Measurements from ENCODE around the gene MMRN2.

Gene MMRN2

GRCh38 chr10:86969421-86970041 lies 12.1 kb upstream of the MMRN2 start:
- DNase-seq, result no peak

DNA sequence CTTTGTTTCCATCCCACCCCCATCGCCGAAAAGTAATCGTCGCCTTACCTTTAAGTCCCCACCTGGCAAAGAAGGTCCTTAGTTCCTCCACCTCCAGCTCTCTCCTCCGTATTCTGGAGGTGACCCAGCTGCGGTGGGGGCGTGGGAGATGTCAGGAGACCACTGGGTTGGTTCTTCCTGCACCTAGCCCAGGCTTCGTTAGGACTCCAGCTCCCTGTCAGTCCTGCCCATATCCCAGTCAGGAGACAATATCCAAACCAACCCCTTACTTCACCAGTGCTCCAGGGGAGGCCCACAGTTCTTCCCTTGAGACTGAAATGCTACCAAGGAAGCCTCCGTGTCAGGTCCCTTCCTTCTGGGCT lies 11.6 kb upstream of the MMRN2 start:
- no peak for DNase-seq

DNA sequence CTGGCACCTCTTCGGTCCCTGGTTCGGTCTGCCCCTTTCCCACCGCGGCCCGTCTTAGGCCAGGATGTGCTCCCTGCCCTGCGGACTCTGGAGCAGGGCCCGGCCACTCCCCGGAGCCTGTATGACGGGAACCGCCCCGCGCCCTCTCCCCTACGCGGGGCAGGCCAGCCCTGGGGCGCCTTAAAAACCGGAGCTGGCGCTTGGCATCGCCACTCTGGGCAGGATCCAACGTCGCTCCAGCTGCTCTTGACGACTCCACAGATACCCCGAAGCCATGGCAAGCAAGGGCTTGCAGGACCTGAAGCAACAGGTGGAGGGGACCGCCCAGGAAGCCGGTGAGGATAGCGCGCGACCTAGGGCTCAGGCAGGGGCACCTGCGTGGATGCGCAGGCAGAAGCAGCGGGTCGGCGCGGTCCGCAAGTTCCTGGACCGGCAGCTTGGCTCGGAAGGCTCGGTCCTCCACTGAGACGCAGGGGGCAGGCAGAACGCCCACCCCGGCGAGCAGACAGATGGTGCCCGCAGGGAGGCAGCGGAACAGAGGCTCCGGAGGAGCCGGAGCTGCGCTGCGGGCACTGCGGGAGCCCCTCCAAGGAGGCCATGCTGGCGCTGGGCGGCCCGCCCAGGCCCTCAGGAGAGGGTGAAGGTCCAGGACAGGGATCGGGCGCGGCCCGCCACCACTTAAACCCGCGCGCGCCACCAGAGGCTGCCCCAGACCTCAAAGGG lies 11.0 kb upstream of the MMRN2 start, which contains the start of gene ADIRF:
ADIRF (plus strand) TSS at position 212 of the 723 bp plus-strand sequence; CDS start at position 275, 63 bp downstream.
- no peak for DNase-seq

DNA sequence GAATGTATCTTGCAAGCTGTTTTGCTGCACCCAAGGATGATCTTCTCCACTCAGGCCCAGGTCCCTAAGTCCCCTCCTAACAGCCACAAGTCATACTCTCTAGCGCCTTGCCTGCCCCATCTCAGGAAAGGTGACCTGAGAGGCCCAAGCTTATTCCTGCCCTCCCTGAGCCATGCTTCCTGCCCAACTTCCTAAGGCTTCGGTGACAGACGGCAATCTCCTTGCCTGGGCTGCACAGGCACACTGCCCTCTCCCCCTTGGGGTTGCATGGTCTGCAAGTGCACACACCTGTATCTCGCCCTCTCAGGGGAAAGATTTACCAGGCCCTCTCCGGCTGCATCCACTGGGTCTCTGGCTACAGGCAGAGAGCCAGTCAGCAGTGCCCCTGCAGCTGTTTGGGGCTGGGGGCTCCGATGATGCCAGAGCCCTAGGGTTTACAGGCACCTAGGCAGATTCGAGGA lies 10.1 kb upstream of the MMRN2 start:
- DNase-seq, result no peak

DNA sequence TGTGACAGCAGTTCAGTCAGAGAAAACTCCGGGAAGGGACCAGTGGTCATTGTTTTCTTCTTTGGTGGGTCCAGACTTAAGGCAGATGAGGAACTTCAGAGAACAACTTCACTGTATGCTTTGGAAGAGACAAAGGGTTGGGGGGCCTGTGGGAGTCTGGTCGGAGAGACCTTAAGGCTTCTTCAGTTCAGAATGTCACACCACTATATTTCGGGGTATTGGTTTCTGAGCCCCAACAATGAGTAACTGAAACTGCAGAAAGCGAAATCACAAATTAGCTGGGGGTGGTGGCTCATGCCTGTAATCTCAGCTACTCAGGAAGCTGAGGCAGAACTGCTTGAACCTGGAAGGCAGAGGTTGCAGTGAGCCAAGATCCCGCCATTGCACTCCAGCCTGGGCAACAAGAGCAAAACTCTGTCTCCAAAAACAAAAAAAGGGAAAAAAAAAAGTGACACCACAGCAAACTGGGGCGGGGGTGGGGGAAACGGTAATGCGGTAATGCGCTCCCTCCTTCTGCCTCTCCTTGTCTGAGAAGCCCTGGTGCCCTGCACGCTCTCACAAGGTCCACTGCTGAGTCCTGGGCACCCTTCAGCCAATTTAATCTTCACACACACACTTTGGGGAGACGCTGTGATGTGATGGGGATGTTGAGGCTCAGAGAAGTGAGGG lies 8.7 kb upstream of the MMRN2 start:
- DNase-seq, result no peak

DNA sequence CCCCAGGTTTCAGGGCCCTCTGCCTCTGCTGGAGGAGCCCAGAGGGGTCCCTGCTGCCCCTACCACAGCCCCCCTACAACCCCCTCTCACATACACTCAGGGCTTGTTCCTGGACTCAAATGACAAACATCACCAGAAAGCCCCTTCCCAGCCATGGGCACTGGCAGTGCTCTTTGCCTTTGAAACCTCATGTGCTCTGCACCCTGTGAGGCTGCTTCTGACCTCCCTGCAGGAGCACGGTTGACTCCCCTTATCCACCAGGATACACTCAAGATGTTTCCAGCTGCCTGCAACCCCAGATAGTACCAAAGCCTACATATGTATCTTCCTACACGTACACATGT lies 7.4 kb upstream of the MMRN2 start:
- no peak for DNase-seq

GRCh38 chr10:86964061-86964846 lies 6.8 kb upstream of the MMRN2 start:
- DNase-seq, result no peak

DNA sequence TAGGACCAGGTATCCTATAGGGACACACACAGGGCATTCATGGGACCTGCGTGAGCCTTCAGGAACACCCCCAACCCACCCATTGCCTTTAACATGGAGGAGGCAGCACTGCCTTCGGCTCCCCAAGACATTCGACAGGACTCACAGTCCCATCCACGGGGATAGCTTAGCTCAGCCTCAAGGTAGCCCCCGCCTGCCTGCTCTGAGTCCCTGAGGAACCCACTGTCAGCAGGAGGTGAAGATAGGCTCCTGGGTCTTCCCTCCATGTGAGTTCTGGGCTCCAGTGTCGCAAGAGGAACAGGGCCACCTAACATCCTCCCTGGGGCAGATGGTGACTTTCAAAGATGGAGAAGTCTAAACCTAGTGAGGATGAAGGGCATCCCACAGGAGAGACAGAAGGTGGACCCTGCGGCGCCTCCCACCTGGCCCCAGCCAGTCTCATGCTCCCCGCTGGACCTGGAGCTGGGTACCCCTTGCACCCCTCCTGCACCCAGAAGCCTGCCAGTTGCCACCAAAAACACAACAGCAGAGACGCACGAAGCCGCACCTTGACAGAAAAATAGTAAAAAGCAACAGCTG lies 6.0 kb upstream of the MMRN2 start:
- no peak for DNase-seq

DNA sequence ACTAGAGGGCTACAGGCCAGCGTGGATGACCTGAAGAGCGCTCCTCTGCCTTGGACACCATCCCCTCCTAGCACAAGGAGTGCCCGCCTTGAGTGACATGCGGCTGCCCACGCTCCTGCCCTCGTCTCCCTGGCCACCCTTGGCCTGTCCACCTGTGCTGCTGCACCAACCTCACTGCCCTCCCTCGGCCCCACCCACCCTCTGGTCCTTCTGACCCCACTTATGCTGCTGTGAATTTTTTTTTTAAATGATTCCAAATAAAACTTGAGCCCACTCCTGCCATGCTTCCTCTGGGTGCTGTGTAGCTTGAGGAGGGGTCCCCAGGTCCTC lies 5.5 kb upstream of the MMRN2 start:
- DNase-seq, result no peak

GRCh38 chr10:86962136-86962980 lies 4.9 kb upstream of the MMRN2 start:
- no peak for DNase-seq

- no peak for DNase-seq
Observed at GRCh38 chr10:86961481-86962091, 4.2 kb upstream of the MMRN2 start.

GRCh38 chr10:86960863-86961434 lies 3.5 kb upstream of the MMRN2 start:
- DNase-seq, result no peak

- DNase-seq, result no peak
Observed at GRCh38 chr10:86960003-86960862, 2.8 kb upstream of the MMRN2 start.

DNA sequence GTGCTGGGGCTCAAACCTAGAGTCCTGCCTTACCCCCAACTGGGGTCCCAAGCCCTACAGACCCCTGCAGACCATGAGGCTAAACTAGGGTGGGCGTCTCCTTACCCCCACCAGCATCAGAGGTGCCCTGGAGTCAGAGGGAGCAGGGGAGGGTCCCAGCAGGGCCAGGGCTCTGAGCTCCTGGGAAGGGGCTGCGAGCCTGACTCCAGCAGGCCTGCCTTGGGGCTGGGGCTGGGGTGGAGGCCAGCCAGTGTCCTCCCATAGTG lies 2.3 kb upstream of the MMRN2 start:
- DNase-seq, result no peak

GRCh38 chr10:86958901-86959736 lies 1.7 kb upstream of the MMRN2 start:
- DNase-seq, result no peak

DNA sequence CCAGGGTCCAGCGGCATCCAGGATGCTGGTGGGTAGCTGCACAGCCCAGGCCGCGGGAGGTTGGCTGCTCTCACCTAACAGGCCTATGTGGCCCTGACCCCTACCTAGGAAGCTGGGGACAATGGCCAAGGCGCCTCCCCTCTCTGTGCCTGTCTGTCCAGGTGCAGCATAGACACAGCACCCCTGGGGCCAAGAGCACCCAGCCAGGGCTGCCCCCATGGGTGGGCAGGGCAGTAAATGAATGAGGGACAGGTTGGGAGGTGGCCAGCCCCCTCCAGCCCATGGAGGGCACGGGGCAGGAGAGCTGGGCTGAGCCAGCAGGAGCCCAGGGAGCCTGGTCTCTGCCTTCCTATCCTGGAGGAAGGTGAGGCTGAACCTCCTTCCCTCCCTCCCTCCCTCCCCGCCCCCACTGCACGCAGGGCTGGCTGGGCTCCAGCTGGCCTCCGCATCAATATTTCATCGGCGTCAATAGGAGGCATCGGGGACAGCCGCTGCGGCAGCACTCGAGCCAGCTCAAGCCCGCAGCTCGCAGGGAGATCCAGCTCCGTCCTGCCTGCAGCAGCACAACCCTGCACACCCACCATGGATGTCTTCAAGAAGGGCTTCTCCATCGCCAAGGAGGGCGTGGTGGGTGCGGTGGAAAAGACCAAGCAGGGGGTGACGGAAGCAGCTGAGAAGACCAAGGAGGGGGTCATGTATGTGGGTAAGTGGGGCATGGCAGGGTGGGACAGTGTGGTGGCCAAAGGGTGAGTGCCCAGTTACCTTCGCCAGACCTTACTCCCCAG lies 893 bp upstream of the MMRN2 start, which contains the start of gene SNCG:
SNCG (plus strand) TSS at position 484 of the 785 bp plus-strand sequence; CDS start at position 583, 99 bp downstream.
- DNase-seq, result peak; percentile 31

- no peak for DNase-seq
Observed at GRCh38 chr10:86956848-86957448, 467 bp downstream of the MMRN2 start.

DNA sequence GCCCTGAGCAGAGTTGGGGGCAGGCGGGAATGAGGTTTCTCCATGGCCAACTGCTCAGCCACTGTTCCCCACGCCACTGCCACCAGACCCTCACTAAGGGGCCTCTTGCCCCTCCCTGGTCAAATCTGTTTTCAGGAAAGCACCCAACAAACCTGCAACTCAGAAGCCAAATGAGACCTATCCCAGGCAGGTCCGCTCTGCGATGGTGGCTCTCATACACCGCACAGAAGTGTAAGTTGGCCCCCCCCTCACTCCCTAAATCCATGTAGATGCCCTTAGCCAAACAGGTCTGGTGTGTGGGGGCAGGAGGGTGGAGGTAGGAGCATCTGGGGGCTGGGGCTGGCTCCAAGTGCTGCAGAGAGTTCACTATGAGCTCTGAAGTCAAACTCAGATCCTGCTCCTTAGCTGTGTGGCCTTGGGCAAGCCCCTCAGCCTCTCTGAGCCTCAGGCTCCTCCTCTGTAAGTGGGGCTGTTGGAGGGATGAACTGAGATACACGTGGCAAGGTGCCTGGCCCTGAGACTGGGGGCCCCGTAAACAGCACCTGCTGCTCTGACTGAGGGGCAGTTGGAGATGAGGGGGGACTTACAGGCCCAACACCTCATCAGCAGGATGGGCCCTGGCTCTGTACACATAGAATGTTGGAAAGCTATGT lies 1.1 kb downstream of the MMRN2 start:
- DNase-seq, result no peak
